ENCODE results near the gene SYNJ1.
"Not testable (repeated sequence)": the region's sequence is repeated elsewhere in the genome, so short reads cannot be mapped to it uniquely, and the experiment has no call there.

The SYNJ1 gene

GRCh38 chr21:32612075-32612998 is 115.5 kb downstream of the SYNJ1 start, which contains the start of gene CFAP298:
Gene CFAP298 (minus strand): TSS chr21:32612377. CDS start chr21:32612243, 134 bp downstream.
- peak; percentile 93 for DNase-seq

GRCh38 chr21:32611471-32611997 is 116.3 kb downstream of the SYNJ1 start:
- DNase-seq = peak; percentile 21

GRCh38 chr21:32610940-32611339 is 116.9 kb downstream of the SYNJ1 start:
- DNase-seq = not testable (repeated sequence)

GRCh38 chr21:32608851-32609250 is 119.0 kb downstream of the SYNJ1 start:
- DNase-seq = no peak

- DNase-seq = no peak
Observed at GRCh38 chr21:32605469-32605868, 122.3 kb downstream of the SYNJ1 start.

- DNase-seq = no peak
Observed at GRCh38 chr21:32604464-32604863, 123.3 kb downstream of the SYNJ1 start.

- no peak for DNase-seq
Observed at GRCh38 chr21:32603131-32603530, 124.7 kb downstream of the SYNJ1 start.

GRCh38 chr21:32602099-32602498 is 125.7 kb downstream of the SYNJ1 start:
- DNase-seq = no peak

GRCh38 chr21:32599526-32599925 is 128.3 kb downstream of the SYNJ1 start:
- DNase-seq = no peak

GRCh38 chr21:32599091-32599490 is 128.7 kb downstream of the SYNJ1 start:
- DNase-seq = no peak

- peak; percentile 90 for DNase-seq
Observed at GRCh38 chr21:32597205-32597604, 130.6 kb downstream of the SYNJ1 start.

GRCh38 chr21:32595431-32595830 is 132.4 kb downstream of the SYNJ1 start:
- DNase-seq = no peak

- no peak for DNase-seq
Observed at GRCh38 chr21:32593690-32594089, 134.1 kb downstream of the SYNJ1 start.

GRCh38 chr21:32592929-32593502 is 134.8 kb downstream of the SYNJ1 start:
- no peak for DNase-seq

GRCh38 chr21:32590130-32590529 is 137.7 kb downstream of the SYNJ1 start:
- DNase-seq = no peak

GRCh38 chr21:32587651-32588050 is 140.2 kb downstream of the SYNJ1 start:
- no peak for DNase-seq

GRCh38 chr21:32587120-32587519 is 140.7 kb downstream of the SYNJ1 start:
- DNase-seq = no peak

- no peak for DNase-seq
Observed at GRCh38 chr21:32585970-32586369, 141.8 kb downstream of the SYNJ1 start.

GRCh38 chr21:32585042-32585710 is 142.6 kb downstream of the SYNJ1 start, which contains the start of gene TCP10L:
Gene TCP10L (minus strand): TSS chr21:32585523. CDS start chr21:32584304, 1,219 bp downstream.
- DNase-seq = no peak

GRCh38 chr21:32584472-32584871 is 143.3 kb downstream of the SYNJ1 start:
- DNase-seq = no peak

GRCh38 chr21:32581732-32582131 is 146.1 kb downstream of the SYNJ1 start:
- no peak for DNase-seq

- no peak for DNase-seq
Observed at GRCh38 chr21:32580949-32581348, 146.9 kb downstream of the SYNJ1 start.
